NB4 (cell line): Measurements from ENCODE around the gene RGS6.

Experiments
- MAX ChIP-seq: IDR thresholded peaks from 2 replicates; pipeline ENCODE4 v1.6.1; 2011; ENCODE audit warnings: low read depth, low read length
- MYC ChIP-seq: IDR thresholded peaks from 2 replicates; pipeline ENCODE4 v1.6.1; 2011; ENCODE audit warnings: low read depth, low read length
- POLR2A ChIP-seq: IDR thresholded peaks from 2 replicates; pipeline ENCODE4 v1.6.1; 2011; ENCODE audit warnings: mild to moderate bottlenecking; ENCODE audit not compliant: insufficient read length; ENCODE audit errors: extremely low read depth
- TF ChIP-seq, protein P1 (sequence below): IDR thresholded peaks from one replicate; pipeline ENCODE4 v1.5.1; 2012; ENCODE audit warnings: low read depth, low read length

DNA sequence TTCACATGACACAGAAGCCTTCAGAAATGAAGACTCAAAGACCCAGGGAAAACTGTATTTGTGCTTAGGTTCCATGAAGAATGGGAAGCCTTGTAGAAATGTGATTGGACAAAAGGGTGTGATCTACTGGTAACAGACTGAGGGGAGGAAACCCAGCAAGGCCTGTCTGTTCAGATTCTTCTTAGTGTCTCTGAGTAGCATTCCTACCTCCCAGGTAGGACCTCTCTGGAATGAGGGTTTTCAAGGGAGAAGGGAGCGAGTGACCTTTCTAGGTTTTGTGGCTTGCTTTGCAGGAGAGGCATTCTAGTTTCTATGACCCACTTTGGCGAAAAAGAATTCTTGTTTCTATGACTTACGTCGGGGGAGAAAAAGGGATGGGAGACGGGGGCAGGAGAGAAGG is 560.0 kb downstream of the RGS6 start:
- TF ChIP-seq, protein P1, sequence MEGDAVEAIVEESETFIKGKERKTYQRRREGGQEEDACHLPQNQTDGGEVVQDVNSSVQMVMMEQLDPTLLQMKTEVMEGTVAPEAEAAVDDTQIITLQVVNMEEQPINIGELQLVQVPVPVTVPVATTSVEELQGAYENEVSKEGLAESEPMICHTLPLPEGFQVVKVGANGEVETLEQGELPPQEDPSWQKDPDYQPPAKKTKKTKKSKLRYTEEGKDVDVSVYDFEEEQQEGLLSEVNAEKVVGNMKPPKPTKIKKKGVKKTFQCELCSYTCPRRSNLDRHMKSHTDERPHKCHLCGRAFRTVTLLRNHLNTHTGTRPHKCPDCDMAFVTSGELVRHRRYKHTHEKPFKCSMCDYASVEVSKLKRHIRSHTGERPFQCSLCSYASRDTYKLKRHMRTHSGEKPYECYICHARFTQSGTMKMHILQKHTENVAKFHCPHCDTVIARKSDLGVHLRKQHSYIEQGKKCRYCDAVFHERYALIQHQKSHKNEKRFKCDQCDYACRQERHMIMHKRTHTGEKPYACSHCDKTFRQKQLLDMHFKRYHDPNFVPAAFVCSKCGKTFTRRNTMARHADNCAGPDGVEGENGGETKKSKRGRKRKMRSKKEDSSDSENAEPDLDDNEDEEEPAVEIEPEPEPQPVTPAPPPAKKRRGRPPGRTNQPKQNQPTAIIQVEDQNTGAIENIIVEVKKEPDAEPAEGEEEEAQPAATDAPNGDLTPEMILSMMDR, result no peak
- TF ChIP-seq POLR2A, result no peak
- no peak for TF ChIP-seq MAX
- TF ChIP-seq MYC, result no peak
